ENCODE results near the gene SMC5.

DNA sequence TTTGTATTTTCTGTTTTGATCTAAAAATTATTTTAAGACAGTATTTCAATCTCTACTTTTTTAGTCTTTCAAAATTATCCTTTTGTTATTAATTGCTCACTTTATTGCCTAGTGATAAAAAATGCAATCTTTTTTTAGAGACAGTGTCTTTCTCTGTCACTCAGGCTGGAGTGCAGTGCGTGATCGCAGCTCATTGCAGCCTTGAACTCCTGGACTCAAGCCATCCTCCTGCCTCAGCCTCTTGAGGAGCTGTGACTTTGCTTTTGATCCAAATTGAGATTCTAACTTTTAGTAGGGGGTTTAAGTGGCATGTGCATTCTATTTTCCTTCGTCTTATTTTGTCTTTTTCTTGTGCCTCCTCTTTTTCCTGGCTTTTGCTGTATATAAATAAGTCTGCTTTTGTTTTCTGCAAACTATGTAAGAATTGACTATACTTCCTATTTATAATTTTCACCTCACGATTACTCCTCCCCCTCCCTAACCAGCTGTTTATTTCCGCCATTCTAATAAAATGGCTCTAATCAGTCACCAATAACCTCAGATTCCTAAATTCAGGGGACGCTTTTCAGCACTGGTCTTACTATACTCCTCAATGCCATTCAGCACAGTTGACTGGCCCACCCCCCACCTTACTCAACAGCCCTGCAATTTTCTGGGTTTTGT lies 123.4 kb downstream of the SMC5 start:
- no peak for TF ChIP-seq EP300 (IDR thresholded peaks at IDR 0.05)
- TF ChIP-seq POLR2A (IDR thresholded peaks at IDR 0.05), result no peak
